HG03342 (cell line): ENCODE measurements around the gene CNKSR3.

Source experiments
- ATAC-seq: cut with Tn5 transposase; IDR thresholded peaks from one replicate; pipeline ENCODE4 v1.9.1; 2021; ENCODE audit warnings: mild to moderate bottlenecking, moderate library complexity; ENCODE audit not compliant: unreplicated experiment

Gene CNKSR3

DNA sequence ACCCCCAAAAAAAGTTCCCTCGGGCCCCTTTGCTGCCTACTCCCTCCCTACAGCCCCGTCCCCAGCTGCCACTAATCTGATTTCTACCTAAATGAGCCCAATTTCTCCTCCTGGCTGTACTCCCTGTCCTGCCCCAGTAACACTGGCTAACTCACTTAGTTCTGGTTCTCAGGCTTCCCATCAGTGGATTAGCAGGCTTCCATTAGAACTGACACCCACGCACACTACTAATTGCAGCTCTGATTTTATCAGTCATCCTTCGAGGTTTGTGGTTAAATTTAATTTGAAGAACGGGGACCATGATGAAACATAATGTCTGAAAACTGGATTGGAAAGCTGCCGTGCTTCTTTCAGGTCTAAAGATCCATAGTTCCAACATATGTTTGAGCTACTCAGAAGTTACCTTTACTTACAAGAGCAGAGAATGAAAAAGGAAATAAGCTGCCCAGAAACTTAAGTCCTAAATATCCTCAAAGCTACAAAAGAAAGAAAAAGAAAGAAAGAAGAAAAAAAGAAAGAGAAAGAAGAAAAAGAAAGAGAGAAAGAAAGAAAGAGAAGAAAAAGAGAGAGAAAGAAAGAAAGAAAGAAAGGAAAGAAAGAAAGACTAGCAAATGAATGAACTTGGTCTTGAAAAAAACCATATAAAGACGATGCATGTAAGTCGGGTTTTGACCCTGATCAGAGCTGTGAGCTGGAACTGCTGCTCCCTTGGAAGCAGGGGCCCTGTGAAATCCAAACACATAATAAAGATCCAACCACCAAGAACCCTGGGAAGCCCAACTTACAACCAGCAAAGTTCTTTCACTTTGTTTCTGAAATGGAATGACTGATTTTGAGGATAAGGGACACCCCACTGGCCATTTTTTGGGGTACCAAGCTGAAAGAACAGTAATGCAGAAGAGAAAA, 51.7 kb downstream of the CNKSR3 start:
- no peak for ATAC-seq

DNA sequence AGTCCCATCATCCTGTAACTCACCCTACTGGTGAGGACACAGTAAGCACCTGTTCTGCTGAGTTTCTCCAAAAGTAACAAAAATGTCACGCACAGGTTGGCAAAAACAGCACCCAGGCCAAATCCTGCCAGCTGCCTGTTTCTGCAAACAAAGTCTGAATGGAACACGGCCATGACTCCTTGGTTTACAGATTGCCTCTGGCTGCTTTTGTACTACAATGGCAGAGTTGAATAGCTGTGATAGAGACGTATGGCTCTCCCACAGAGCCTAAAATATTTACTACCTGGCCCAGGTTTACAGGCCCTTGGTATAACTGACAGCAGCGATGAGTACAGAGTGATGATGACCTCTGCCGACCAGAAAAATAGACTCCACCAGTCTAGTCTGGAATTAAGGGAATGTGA, 52.6 kb downstream of the CNKSR3 start:
- ATAC-seq: no peak

DNA sequence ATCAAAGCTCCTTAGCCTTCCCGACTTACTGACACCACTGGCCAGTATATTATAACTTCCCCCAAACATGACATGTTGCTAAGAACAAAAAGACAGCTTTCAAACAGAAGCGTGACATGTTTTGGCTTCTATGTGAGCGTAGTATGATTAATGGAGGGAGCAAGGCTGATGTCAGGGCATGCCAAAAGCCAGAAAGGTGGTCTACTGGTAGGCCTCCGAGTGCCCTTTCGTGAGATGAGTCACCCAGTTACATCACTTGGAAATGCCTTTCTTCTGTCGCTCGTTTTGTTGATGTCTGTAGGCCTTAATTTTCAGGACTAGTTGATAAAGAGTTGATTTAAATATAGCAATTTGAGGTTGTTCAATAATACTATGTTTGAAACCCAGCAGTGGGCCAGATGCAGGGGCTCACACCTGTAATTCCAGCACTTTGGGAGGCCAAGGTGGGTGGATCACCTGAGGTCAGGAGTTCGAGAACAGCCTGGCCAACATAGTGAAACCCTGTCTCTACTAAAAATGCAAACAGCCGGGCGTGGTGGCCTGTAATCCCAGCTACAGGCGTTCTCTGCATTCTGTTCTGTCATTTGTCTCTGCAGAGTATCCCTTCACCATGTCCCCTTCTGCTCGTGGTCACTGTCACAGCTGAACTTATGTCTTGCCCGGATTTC, 53.3 kb downstream of the CNKSR3 start:
- ATAC-seq: no peak

DNA sequence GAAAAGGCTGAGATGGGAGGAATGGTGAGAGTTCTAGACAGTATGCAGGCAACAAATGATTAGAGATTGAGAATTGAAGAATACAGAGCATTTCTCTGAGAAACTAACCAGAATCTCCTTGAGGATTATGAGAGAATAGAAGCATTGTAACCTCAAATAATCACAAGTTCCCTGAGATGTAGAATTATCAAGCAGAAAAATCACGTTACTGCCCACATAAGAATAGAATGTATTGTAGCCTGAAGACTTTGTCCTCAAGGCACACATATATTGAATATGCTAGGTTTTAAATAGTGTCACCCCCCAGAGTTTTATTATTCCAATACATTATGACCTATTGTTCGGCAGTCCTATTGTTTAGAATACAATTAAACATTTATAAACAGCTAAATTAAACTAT, 57.2 kb downstream of the CNKSR3 start:
- no peak for ATAC-seq

DNA sequence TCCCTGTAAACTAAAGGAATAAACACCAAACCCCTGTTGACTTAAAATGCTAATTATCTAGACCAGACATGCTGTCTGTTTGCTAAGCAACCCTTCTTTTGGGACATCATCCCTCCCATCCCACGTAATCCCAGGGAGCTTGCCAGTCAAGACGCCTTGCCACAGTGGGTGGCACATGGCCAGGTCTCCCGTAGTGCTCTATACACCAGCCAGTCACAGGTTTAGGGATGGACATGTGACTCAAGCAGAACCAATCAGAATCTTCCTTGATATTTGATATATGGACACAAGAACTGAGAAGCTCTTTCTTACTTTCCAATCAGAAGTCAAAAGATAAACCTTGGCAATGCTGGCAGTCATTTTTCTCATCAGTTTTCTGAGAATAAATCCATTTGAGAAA, 60.0 kb downstream of the CNKSR3 start:
- ATAC-seq: no peak

DNA sequence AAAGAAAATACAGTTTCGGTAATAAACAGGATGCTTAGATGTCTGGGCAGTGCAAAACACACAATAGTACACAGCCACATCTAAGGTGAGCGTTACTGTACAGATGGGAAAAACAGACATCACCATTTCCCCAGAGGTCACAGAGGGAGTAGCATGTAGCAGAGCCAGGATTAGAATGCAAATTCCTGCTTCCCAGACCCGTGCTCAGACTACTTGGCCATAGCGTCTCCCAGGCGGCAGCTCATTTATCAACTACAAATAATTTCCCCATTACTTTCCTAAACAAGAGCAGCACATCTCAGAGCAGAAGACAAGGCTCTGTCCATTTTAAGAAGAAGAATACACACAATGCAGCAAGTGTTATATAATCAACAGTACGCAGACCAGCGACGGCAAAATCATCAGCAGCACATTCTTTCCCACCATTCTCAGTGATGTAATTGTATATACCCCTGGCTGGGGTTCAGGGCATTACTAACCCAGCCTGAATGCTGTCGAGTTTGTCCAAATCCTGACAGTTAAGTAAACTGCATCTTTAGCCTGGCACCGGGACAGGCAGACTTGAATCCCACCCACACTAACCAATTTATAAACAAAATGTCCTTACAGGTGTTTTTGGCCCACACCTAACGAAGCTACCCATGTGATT, 61.9 kb downstream of the CNKSR3 start:
- ATAC-seq: no peak

DNA sequence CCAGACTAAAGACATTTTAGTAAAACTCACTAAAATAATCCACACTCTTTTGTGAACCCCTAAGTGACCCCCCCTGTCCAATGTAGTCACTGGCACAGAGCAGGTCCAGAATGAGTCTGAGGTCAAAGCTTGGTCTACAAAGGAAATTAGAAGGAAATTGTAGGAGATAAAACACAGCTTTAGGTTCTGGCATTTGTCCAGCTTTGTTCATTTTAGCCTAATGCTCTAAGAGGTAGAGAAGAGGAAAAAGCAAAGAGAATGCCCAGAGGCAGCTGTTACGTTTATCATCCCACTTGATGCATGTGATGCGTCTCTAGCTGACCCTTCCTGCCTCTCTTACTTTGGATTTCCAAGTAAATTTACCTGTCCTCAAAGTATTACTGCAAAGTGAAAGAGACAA, 62.5 kb downstream of the CNKSR3 start:
- ATAC-seq: no peak

DNA sequence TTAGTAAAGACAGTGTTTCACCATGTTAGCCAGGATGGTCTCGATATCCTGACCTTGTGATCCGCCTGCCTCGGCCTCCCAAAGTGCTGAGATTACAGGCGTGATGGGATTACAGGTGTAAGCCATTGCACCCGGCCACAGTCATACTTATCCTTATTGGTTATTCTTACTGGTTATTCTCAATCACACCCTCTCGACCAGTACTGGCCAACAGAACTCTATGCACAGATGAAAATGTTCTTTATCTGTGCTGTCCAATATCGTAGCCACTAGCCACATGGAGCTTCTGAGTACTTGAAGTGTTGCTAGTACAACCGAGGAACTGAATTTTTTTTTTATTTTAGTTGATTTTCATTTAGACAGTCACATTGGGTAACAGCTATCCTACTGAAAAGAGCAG, 63.5 kb downstream of the CNKSR3 start:
- no peak for ATAC-seq

DNA sequence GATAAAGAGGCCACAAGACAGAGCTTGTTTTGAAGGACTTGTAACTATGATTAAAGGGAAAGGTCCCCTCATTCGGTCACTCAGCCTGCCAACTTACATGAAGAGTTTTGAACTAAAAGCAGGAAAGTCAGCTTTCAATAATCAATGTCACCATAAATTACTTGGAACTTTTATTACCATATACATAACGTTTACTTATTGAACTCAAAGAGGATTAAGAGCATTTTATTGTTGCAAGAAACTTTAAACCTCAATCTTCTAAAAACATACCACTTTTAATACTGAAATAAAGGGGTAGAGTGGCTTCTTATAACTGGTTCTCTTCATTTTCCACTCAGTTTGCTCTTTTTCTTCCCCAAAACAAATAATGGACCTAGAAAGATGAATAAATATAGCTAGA, 65.1 kb downstream of the CNKSR3 start:
- ATAC-seq: no peak

DNA sequence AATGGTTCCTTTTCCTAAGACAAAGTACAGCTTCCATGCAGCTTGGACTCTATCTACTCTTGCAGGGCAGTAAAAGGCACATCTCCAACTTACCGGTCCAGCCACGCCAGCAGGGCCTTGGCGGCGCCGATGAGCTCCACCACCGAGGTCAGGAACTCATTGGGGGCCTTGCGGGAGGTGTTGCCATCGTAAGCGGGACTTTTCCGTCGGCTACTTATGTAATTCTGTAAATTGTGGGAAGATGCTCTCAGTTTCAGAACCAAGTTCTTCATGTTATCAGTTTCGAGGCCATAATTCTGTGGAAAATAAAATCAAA, 68.5 kb downstream of the CNKSR3 start:
- ATAC-seq: no peak

DNA sequence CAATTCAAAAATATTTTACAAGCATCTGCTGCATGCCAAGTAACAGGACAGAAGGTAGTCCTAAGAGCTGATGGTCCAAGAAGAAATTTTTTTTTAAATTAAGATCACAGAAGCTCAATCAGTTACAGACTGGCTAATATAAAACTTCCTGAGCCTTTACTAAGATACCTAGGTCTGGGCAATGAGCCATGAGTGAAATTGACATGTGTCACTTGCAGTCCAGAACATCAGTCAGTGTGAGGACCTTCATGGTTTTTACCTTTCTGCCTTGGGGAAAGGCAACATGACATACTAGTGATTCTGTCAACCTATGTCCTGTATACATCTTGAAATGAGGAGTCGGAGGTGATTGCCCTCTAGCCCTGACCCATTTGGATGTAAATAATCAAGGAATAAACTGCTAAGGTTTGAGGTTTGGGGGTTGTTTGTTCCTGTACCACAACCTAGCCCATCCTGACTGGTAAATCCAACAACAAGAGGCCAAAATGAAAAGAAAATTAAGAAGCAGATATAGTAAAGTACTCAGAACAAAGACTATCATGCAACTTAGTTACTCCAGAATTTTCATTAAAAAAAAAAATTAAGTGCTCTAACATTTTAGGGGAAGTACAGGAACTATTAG, 70.0 kb downstream of the CNKSR3 start:
- no peak for ATAC-seq

DNA sequence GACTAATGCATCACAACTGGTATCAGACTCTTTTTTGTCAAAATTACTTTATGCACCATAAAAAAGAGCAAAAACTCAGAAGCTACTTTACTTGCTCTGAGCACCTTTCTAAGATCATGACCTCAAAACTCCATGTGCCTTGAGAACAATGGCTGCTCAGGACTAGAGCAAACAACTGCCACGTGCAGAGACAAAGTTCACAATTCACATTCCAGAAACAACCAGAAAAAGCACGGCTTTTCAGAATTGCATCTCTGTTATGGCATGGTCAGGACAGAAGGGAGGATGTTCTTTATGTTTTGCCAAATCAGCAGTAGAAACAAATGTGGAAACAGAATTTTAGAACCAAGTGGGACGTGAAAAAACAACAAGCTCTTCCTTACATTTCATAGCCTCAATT, 70.5 kb downstream of the CNKSR3 start:
- no peak for ATAC-seq

DNA sequence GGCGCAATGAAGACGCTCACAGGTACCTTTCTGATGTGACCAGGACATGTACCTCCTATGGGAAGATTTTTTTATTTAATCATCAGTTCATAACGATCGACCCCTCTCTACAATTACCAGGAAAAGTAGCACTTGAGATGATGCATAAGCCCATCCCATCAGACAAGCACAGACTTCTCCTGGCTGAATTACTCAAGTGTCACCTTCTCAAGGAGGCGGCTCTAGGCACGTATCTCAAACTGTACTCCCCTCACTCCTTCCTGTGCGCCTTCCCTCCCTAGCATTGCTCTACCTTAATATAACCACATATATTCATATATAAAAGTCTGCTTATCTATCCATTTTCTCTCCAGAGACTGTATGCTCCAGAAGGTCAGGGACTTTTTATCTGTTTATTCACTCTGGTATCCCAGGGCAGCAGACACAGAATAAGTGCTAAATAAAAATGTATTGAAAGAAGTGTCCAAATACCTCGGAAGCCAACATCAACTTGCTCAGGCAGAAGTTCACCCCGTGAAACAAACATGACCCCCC, 71.5 kb downstream of the CNKSR3 start:
- no peak for ATAC-seq

DNA sequence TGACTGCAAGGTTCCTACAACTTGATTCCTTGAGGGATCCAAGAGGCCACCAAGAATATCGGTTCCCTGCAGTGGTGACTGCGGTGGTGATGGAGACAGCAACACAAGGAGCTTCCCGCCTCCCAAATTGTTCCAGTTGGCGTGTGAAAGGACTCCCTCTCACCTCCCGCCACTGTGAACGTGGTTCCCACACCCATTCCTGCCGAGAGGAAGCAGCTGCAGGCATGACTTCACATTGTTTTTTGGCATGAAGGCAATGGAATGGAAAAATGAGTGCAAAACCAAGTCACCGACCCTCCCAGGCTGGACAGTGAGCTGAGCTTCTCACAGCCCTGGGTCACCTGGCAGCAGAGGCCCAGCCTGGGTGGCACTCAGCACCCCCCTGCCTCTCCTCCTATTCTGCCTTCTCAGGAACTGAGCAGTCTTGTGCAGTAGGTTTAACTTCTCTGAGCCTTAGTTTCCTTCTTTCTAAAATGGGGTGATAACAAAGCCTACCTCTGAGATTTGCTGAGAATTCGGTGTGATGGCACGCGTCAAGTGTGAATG, 75.0 kb downstream of the CNKSR3 start:
- ATAC-seq: no peak

DNA sequence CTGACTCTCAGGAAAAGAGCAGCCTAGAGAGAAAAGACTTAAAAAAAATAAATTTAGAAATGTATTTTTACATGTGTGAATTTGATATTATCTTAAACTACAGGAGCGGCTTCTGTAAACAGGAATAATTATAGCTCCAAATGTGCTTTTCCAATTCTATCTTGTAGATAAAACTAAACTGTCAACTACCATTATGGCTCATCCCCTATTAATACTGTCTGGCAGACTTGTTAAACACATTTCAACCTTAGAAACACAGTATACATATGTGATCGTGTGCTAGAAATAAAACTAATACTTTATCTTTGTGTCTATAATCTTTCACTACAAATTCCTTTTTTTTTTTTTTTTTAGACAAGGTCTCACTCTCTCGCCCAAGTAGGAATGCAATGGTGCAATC, 75.8 kb downstream of the CNKSR3 start:
- no peak for ATAC-seq

DNA sequence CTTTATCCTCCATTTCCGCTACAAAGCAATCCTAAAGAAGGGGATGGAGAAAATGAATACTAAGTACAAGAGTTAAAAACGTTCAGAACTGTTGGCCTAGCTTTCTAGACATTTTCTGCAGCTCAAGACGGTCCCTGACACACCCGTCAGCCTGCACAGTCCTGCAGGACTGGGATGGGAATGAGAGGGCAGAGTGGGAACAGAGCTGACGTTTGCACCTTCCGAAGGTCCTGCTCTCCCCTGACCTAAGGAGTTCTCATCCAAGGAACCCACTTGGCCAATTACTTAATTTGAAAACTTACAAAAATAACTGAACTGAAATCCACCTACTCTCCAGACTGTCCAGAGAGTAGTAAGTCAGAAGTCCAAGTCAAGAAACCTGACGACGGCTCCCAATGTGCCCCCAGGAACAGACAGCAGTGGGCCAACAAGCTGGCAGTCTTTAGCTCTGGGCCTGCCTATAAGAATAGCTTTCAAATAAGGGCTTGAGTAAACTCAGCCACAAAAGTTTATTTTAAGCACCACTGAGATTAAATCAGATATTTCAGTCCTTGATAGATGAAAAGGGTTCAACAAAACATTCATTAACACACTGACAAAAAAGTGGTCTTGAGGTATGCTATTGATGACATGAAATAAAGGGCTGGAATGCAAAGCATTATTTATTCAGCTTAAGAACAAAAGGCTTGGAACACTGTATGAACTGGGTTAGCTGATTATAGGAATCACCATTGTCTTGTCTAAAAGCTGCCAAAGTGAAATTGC, 76.8 kb downstream of the CNKSR3 start:
- ATAC-seq: no peak

DNA sequence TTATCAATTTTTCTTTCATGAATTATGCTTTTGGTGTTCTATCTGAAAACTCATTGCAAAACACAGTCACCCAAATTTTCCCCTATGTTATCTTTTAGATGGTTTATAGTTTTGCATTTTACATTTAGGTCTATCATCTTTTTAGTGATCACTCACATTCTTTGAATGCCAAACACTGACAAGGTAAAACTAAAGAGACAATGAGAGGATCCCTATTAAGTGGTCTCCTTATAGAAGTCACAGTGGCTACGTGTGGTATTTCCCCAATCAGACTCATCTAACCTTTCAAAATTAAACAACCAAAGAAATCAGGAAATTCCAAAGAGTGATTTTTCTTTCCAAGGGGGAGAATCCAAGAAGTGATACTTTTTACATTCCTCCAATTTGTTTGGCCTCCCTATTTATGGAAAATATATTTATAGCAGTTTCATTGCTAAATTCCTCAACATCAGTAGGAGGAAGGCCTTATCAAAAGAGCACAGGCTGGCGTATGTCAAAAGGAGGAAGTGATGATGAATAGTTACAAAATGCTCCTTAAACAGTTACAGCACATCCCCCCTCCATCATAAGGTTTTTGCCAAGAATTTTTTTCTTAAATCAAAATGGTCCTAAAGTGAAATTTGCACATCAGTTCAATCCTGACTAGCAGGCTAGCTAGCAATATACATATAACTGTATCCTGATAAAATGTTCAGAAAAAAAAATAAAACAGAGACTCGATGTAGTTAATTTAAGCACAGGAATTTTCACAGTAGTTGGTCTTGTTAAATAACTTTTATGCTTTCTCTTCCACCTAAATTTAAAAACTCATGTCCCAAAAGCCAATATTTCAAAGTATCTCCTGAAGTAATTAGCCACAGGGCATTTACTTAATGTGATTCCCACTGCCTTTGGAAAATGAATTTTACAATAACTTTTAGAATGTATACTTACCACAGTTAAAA, 77.7 kb downstream of the CNKSR3 start:
- no peak for ATAC-seq

DNA sequence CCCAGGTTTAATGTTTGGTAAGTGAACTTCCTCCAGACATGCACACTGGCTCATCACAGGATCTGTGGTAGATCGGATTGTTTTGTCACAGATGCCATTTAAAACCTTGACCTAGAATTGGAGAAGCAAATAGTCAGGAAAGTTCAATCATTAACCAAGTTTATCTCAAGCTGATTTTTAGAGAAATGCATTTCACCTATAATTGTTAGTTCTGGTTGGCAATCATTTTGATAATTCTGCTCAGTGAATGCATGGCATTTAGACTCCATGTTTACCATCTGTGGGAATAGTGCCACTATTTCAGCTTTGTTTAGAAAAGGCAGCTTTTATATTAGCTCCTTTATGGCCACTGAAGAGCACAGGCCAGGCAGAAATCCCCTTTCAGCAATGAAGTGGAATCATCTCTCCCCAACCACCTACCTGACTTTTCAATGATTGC, 80.0 kb downstream of the CNKSR3 start:
- ATAC-seq: no peak

DNA sequence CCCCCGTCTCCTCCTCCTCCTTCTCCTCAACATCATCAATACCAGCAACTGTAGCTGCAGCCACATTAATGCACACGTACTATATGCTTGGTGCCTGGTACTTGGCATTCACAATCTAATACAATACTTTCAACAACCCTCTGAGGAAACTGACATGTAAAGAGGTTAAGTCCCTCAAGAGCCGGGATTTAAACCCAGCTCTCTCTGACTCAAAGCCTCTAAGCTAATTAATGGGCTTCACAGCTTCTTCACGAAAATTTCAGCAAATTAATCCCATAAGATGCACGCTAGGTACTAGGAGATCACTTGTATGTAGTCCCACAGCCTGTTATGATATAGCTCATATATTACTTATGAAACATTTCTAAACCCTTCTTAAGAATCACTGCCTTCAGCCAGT, 80.8 kb downstream of the CNKSR3 start:
- no peak for ATAC-seq
